ENCODE measurements around the gene RNF10. TPM values are rescaled to one million over a fixed set of nuclear protein-coding genes. Genes with fewer than 3 reads are reported as not detected.
A peak's percentile ranks its signal among the peaks of the same experiment; 100 is the strongest.

The RNF10 gene
- total RNA-seq, 4 donors from 2014 or later = 160 to 296 (median 175) TPM

- 71% methylated on average over 6 of the region's 6 CpGs for WGBS
- H3K4me3 ChIP-seq = no peak overlapping the region
- no peak for DNase-seq (ENCODE audit: extremely low spot score)
- intact Hi-C loops (cut with DNase I) = loop anchor here (5.0 kb wide), 1 partner anchor 36 kb away; no protein-coding TSS in a partner anchor
- H3K9me3 ChIP-seq = no peaks in the 10 kb centered on the region
- no peaks in the 10 kb centered on the region for H3K27me3 ChIP-seq
- peaks cover 88 to 100% (median 99%) of the 10 kb centered on the region in 4 donors for H3K36me3 ChIP-seq
- H3K4me1 ChIP-seq = peaks cover 0 to 6% (median 3%) of the 10 kb centered on the region in 4 donors
- no peak for TF ChIP-seq CTCF (IDR thresholded peaks at IDR 0.05)
- no peak for TF ChIP-seq POLR2A (IDR thresholded peaks at IDR 0.05; ENCODE audit: low read depth)
- TF ChIP-seq POLR2AphosphoS5 (IDR thresholded peaks at IDR 0.05) = no peak
- no peak for TF ChIP-seq EP300 (IDR thresholded peaks at IDR 0.05)
- peak overlapping the region in 2 of 4 donors; percentile 20 for H3K27ac ChIP-seq (replicated peaks in 1 of 4)
Measured at GRCh38 chr12:120573560-120573959, 39.4 kb downstream of the RNF10 start.

GRCh38 chr12:120574106-120574505, 40.0 kb downstream of the RNF10 start:
- peak overlapping the region in 1 of 4 donors; percentile 20 for H3K27ac ChIP-seq (replicated peaks in 1 of 4)
- 76% methylated on average over 2 of the region's 2 CpGs for WGBS
- H3K36me3 ChIP-seq = peaks cover 88 to 100% (median 99%) of the 10 kb centered on the region in 4 donors
- no peaks in the 10 kb centered on the region for H3K9me3 ChIP-seq
- H3K4me1 ChIP-seq = peaks cover 0 to 6% (median 3%) of the 10 kb centered on the region in 4 donors
- DNase-seq (ENCODE audit: extremely low spot score) = no peak
- H3K27me3 ChIP-seq = no peaks in the 10 kb centered on the region
- intact Hi-C loops (cut with DNase I) = loop anchor here (5.0 kb wide), 1 partner anchor 37 kb away; no protein-coding TSS in a partner anchor
- no peak overlapping the region for H3K4me3 ChIP-seq
- TF ChIP-seq POLR2AphosphoS5 (IDR thresholded peaks at IDR 0.05) (no peak), CTCF (IDR thresholded peaks at IDR 0.05) (no peak), POLR2A (IDR thresholded peaks at IDR 0.05; ENCODE audit: low read depth) (no peak), EP300 (IDR thresholded peaks at IDR 0.05) (no peak)

GRCh38 chr12:120579179-120579578, 45.0 kb downstream of the RNF10 start:
- no peak for TF ChIP-seq EP300 (IDR thresholded peaks at IDR 0.05)
- TF ChIP-seq POLR2AphosphoS5 (IDR thresholded peaks at IDR 0.05) = no peak
- no peak for TF ChIP-seq POLR2A (IDR thresholded peaks at IDR 0.05; ENCODE audit: low read depth)
- no peak for TF ChIP-seq CTCF (IDR thresholded peaks at IDR 0.05)
- Histone ChIP-seq H3K9me3 (no peaks in the 10 kb centered on the region), H3K4me1 (peaks cover 14 to 33% (median 31%) of the 10 kb centered on the region in 4 donors), H3K36me3 (peaks cover 48 to 62% (median 60%) of the 10 kb centered on the region in 4 donors), H3K27ac (replicated peaks in 1 of 4) (no peak overlapping the region), H3K4me3 (no peak overlapping the region), H3K27me3 (no peaks in the 10 kb centered on the region)
- intact Hi-C loops (cut with DNase I) = no loop called here
- WGBS = 86% methylated on average over 1 of the region's 1 CpG
- DNase-seq (ENCODE audit: extremely low spot score) = no peak

- Histone ChIP-seq H3K27me3 (no peaks in the 10 kb centered on the region), H3K4me3 (peak within 1 kb of the TSS; percentile 78 to 90 (median 84)), H3K9me3 (no peaks in the 10 kb centered on the region), H3K27ac (replicated peaks in 1 of 4) (peak within 1 kb of the TSS; percentile 64 to 81 (median 76)), H3K36me3 (peaks cover 34 to 43% (median 41%) of the 10 kb centered on the region in 4 donors), H3K4me1 (peaks cover 21 to 41% (median 38%) of the 10 kb centered on the region in 4 donors)
- intact Hi-C loops (cut with DNase I) = loop anchor here (10.0 kb wide), 1 partner anchor 514 kb away; no protein-coding TSS in a partner anchor
- DNase-seq (ENCODE audit: extremely low spot score) = peak; percentile 99
- TF ChIP-seq CTCF (IDR thresholded peaks at IDR 0.05) (peak in 2 of 3 experiments; percentile 10 to 33), EP300 (IDR thresholded peaks at IDR 0.05) (no peak), POLR2AphosphoS5 (IDR thresholded peaks at IDR 0.05) (peak; percentile 88 to 94), POLR2A (IDR thresholded peaks at IDR 0.05; ENCODE audit: low read depth) (no peak)
- under 1% methylated on average over 22 of the region's 56 CpGs for WGBS
Measured at GRCh38 chr12:120580787-120581723, 46.9 kb downstream of the RNF10 start, which contains the start of gene POP5. Gene POP5, minus strand, starts transcription at chr12:120581402. Its CDS starts 40 bp downstream, at chr12:120581362.

Measured in esophagus muscularis mucosa (tissue), 4 donors.